ENCODE measurements around the gene GSK3A. TPM values are rescaled to one million over a fixed set of nuclear protein-coding genes. Genes with fewer than 3 reads are reported as not detected.

The GSK3A gene
- total RNA-seq, 1 experiment from 2014 or later: 50.8 TPM

DNA sequence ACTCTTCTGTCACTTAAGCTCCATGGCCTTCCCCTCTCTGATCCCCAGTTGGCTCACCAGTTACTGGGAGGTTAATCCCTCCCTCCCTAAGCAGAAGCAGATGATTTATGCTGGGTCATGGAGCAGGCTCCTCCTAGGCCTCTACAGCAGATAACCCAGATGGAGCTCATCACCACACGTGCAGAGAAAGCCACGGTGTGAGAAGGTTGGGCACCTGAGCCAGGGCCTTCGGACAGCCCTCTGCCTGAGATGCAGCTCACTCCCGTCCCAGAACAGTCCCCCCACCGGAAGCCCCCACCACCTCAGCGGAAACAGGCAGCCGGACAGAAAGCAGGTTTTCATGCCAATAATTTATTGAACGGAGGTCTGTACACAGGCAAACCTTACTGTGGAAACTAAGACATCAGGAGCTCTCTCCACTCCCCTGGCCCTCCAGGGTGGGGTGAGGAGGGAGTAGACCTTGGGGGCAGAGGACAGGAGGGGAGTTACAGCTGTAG lies 12.5 kb downstream of the GSK3A start:
- CTCF ChIA-PET: interaction anchor here (1.1 to 2.1 kb wide), 2 partner anchors 13 to 121 kb away, joined by 4 to 6 read pairs; partner anchors contain the start of gene GSK3A
- peaks cover 54% of the 10 kb centered on the region for H3K36me3 Mint-ChIP-seq
- no peaks in the 10 kb centered on the region for H3K27me3 Mint-ChIP-seq (ENCODE audit: low read depth)
- DNase-seq (ENCODE audit: low spot score) (no peak), ATAC-seq (no peak)
- no peaks in the 10 kb centered on the region for H3K9me3 Mint-ChIP-seq
- H3K4me3 Mint-ChIP-seq: no peak overlapping the region
- H3K27ac Mint-ChIP-seq: peak overlapping the region; percentile 41; the same call in 1 of the 2 replicates
- POLR2A ChIA-PET: interaction anchor here (1.0 kb wide), 1 partner anchor 13 kb away, joined by 3 read pairs; no protein-coding TSS in a partner anchor
- TF ChIP-seq, protein P1, sequence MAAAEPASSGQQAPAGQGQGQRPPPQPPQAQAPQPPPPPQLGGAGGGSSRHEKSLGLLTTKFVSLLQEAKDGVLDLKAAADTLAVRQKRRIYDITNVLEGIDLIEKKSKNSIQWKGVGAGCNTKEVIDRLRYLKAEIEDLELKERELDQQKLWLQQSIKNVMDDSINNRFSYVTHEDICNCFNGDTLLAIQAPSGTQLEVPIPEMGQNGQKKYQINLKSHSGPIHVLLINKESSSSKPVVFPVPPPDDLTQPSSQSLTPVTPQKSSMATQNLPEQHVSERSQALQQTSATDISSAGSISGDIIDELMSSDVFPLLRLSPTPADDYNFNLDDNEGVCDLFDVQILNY (CRISPR knock-in tag; IDR thresholded peaks at IDR 0.05): no peak
- TF ChIP-seq, protein P2, sequence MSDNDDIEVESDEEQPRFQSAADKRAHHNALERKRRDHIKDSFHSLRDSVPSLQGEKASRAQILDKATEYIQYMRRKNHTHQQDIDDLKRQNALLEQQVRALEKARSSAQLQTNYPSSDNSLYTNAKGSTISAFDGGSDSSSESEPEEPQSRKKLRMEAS (CRISPR knock-in tag; IDR thresholded peaks at IDR 0.05): no peak
- no peak for TF ChIP-seq NFYB (CRISPR knock-in tag; conservative IDR thresholded peaks at IDR 0.05; ENCODE audit: low read depth)
- no peak for TF ChIP-seq ZNF671 (CRISPR knock-in tag; IDR thresholded peaks at IDR 0.05)
- TF ChIP-seq, protein P3, sequence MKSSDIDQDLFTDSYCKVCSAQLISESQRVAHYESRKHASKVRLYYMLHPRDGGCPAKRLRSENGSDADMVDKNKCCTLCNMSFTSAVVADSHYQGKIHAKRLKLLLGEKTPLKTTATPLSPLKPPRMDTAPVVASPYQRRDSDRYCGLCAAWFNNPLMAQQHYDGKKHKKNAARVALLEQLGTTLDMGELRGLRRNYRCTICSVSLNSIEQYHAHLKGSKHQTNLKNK (CRISPR knock-in tag; IDR thresholded peaks at IDR 0.05): no peak
- TF ChIP-seq, protein P4, sequence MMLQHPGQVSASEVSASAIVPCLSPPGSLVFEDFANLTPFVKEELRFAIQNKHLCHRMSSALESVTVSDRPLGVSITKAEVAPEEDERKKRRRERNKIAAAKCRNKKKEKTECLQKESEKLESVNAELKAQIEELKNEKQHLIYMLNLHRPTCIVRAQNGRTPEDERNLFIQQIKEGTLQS (CRISPR knock-in tag; conservative IDR thresholded peaks at IDR 0.05): no peak
- 0 out of 2 replicates have a peak, but pooled peaks cover 4% of the 10 kb centered on the region for H3K4me1 Mint-ChIP-seq

DNA sequence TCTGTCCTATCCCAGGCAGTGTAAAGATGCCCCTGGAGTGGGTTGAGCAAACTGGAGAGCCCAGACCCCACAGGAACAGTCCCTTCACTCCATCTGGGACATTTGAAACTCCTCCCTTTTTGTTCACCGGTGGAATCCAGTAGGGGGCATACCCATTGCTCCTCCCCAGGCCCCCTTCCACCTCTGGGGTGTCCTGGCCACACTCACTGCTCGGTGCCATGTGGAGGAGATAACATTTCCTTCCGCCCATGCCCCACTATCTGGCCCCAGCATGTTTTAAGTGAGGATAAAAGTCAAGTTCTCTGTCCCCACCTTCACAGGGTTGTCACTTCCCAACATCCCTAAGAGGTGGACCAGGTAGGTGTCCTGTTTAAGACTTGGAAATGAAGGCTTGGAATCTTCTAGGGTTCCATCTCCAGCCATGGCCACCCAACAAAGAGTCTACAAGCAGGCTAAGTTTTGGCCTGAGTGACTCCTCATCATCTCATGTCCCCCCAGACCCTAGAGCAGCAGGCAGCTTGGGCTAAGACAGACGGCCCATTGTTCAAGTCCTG lies 13.0 kb downstream of the GSK3A start:
- Mint-ChIP-seq H3K4me3 (no peak overlapping the region), H3K4me1 (0 out of 2 replicates have a peak, but pooled peaks cover 4% of the 10 kb centered on the region), H3K36me3 (peaks cover 57% of the 10 kb centered on the region), H3K27me3 (ENCODE audit: low read depth) (no peaks in the 10 kb centered on the region), H3K27ac (peak overlapping the region; percentile 41; the same call in 1 of the 2 replicates), H3K9me3 (no peaks in the 10 kb centered on the region)
- TF ChIP-seq, protein P3 (CRISPR knock-in tag; IDR thresholded peaks at IDR 0.05): no peak
- TF ChIP-seq FOXK1 (CRISPR knock-in tag; IDR thresholded peaks at IDR 0.05) (no peak), NR1H2 (CRISPR knock-in tag; IDR thresholded peaks at IDR 0.05) (no peak), ZNF416 (CRISPR knock-in tag; IDR thresholded peaks at IDR 0.05) (no peak), CREM (CRISPR knock-in tag; IDR thresholded peaks at IDR 0.05) (no peak), ZNF423 (CRISPR knock-in tag; IDR thresholded peaks at IDR 0.05) (no peak), ATF1 (CRISPR knock-in tag; IDR thresholded peaks at IDR 0.05) (no peak)
- TF ChIP-seq, protein P5, sequence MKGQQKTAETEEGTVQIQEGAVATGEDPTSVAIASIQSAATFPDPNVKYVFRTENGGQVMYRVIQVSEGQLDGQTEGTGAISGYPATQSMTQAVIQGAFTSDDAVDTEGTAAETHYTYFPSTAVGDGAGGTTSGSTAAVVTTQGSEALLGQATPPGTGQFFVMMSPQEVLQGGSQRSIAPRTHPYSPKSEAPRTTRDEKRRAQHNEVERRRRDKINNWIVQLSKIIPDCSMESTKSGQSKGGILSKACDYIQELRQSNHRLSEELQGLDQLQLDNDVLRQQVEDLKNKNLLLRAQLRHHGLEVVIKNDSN (CRISPR knock-in tag; IDR thresholded peaks at IDR 0.05): no peak
- ATAC-seq (no peak; the same call in 1 of the 2 replicates), DNase-seq (ENCODE audit: low spot score) (no peak)
- ChIA-PET POLR2A (interaction anchor here (1.0 kb wide), 1 partner anchor 14 kb away, joined by 3 read pairs; no protein-coding TSS in a partner anchor), CTCF (interaction anchor here (1.1 to 2.1 kb wide), 2 partner anchors 13 to 121 kb away, joined by 4 to 6 read pairs; partner anchors contain the start of gene GSK3A)

DNA sequence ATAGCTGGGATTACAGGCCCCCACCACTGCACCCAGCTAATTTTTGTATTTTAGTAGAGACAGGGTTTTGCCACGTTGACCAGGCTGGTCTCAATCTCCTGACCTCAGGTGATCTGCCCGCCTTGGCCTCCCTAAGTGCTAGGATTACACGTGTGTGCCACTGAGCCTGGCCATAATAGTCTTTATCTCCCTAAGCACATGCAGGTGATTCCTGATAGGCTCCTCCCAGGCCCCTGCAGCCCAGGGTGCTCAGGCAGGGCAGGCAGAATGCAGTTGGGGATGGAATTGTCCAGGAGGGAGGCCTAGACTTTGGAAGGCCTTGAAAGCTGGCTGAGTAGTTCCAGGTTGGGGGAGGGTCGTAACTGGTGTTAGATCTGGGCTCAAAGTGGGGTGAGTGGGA lies 13.8 kb downstream of the GSK3A start:
- Mint-ChIP-seq H3K4me3 (no peak overlapping the region), H3K4me1 (0 out of 2 replicates have a peak, but pooled peaks cover 3% of the 10 kb centered on the region), H3K27ac (no peak overlapping the region), H3K36me3 (peaks cover 56% of the 10 kb centered on the region), H3K9me3 (no peaks in the 10 kb centered on the region), H3K27me3 (ENCODE audit: low read depth) (no peaks in the 10 kb centered on the region)
- DNase-seq (ENCODE audit: low spot score) (no peak), ATAC-seq (no peak)
- POLR2A ChIA-PET: no interaction called here
- CTCF ChIA-PET: no interaction called here
- TF ChIP-seq, protein P6, sequence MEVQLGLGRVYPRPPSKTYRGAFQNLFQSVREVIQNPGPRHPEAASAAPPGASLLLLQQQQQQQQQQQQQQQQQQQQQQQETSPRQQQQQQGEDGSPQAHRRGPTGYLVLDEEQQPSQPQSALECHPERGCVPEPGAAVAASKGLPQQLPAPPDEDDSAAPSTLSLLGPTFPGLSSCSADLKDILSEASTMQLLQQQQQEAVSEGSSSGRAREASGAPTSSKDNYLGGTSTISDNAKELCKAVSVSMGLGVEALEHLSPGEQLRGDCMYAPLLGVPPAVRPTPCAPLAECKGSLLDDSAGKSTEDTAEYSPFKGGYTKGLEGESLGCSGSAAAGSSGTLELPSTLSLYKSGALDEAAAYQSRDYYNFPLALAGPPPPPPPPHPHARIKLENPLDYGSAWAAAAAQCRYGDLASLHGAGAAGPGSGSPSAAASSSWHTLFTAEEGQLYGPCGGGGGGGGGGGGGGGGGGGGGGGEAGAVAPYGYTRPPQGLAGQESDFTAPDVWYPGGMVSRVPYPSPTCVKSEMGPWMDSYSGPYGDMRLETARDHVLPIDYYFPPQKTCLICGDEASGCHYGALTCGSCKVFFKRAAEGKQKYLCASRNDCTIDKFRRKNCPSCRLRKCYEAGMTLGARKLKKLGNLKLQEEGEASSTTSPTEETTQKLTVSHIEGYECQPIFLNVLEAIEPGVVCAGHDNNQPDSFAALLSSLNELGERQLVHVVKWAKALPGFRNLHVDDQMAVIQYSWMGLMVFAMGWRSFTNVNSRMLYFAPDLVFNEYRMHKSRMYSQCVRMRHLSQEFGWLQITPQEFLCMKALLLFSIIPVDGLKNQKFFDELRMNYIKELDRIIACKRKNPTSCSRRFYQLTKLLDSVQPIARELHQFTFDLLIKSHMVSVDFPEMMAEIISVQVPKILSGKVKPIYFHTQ (CRISPR knock-in tag; IDR thresholded peaks at IDR 0.05): no peak
- TF ChIP-seq, protein P7, sequence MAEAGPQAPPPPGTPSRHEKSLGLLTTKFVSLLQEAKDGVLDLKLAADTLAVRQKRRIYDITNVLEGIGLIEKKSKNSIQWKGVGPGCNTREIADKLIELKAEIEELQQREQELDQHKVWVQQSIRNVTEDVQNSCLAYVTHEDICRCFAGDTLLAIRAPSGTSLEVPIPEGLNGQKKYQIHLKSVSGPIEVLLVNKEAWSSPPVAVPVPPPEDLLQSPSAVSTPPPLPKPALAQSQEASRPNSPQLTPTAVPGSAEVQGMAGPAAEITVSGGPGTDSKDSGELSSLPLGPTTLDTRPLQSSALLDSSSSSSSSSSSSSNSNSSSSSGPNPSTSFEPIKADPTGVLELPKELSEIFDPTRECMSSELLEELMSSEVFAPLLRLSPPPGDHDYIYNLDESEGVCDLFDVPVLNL (CRISPR knock-in tag; IDR thresholded peaks at IDR 0.05; ENCODE audit: borderline replicate concordance, low read depth): no peak
- TF ChIP-seq ZNF671 (CRISPR knock-in tag; IDR thresholded peaks at IDR 0.05): no peak
- no peak for TF ChIP-seq HMGA2 (CRISPR knock-in tag; IDR thresholded peaks at IDR 0.05)
- TF ChIP-seq, protein P8, sequence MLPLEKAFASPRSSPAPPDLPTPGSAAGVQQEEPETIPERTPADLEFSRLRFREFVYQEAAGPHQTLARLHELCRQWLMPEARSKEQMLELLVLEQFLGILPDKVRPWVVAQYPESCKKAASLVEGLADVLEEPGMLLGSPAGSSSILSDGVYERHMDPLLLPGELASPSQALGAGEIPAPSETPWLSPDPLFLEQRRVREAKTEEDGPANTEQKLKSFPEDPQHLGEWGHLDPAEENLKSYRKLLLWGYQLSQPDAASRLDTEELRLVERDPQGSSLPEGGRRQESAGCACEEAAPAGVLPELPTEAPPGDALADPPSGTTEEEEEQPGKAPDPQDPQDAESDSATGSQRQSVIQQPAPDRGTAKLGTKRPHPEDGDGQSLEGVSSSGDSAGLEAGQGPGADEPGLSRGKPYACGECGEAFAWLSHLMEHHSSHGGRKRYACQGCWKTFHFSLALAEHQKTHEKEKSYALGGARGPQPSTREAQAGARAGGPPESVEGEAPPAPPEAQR (CRISPR knock-in tag; IDR thresholded peaks at IDR 0.05): no peak
- TF ChIP-seq, protein P9, sequence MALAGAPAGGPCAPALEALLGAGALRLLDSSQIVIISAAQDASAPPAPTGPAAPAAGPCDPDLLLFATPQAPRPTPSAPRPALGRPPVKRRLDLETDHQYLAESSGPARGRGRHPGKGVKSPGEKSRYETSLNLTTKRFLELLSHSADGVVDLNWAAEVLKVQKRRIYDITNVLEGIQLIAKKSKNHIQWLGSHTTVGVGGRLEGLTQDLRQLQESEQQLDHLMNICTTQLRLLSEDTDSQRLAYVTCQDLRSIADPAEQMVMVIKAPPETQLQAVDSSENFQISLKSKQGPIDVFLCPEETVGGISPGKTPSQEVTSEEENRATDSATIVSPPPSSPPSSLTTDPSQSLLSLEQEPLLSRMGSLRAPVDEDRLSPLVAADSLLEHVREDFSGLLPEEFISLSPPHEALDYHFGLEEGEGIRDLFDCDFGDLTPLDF (CRISPR knock-in tag; IDR thresholded peaks at IDR 0.05): no peak
- no peak for TF ChIP-seq MYBL2 (CRISPR knock-in tag; IDR thresholded peaks at IDR 0.05)
- no peak for TF ChIP-seq ATF1 (CRISPR knock-in tag; IDR thresholded peaks at IDR 0.05)
- no peak for TF ChIP-seq ZNF121 (CRISPR knock-in tag; IDR thresholded peaks at IDR 0.05)
- TF ChIP-seq ZNF263 (CRISPR knock-in tag; IDR thresholded peaks at IDR 0.05; ENCODE audit: low read depth): no peak

All from WTC11 (cell line).